ENCODE data around the gene SERP2. TPM values are rescaled to one million over a fixed set of nuclear protein-coding genes. Genes with fewer than 3 reads are reported as not detected.

SERP2 gene
- total RNA-seq, 4 donors from 2014 or later = 1.2 to 1.4 (median 1.3) TPM; not detected in 1

GRCh38 chr13:44417446-44417845, 43.8 kb downstream of the SERP2 start:
- DNase-seq (ENCODE audit: low spot score in 2 of 2) = no peak
- WGBS = 88% methylated on average over 8 of the region's 8 CpGs
- TF ChIP-seq POLR2AphosphoS5 (IDR thresholded peaks at IDR 0.05) (no peak), CTCF (IDR thresholded peaks at IDR 0.05) (no peak), POLR2A (IDR thresholded peaks at IDR 0.05) (no peak)

GRCh38 chr13:44417876-44418275, 44.3 kb downstream of the SERP2 start:
- Histone ChIP-seq H3K4me1 (no peaks in the 10 kb centered on the region), H3K27me3 (peaks cover 3% of the 10 kb centered on the region), H3K4me3 (no peak overlapping the region), H3K36me3 (no peaks in the 10 kb centered on the region), H3K9me3 (no peaks in the 10 kb centered on the region), H3K27ac (no peak overlapping the region)
- WGBS = 76% methylated on average over 7 of the region's 7 CpGs
- no peak for DNase-seq (ENCODE audit: low spot score in 2 of 2)
- TF ChIP-seq CTCF (IDR thresholded peaks at IDR 0.05) = no peak
- no peak for TF ChIP-seq POLR2AphosphoS5 (IDR thresholded peaks at IDR 0.05)
- no peak for TF ChIP-seq EP300 (IDR thresholded peaks at IDR 0.05)
- TF ChIP-seq POLR2A (IDR thresholded peaks at IDR 0.05) = no peak

More at GRCh38 chr13:44417446-44417845, 43.8 kb downstream of the SERP2 start:
- H3K4me3 ChIP-seq = no peak overlapping the region
- no peak overlapping the region for H3K27ac ChIP-seq
- H3K4me1 ChIP-seq = no peaks in the 10 kb centered on the region
- H3K36me3 ChIP-seq = no peaks in the 10 kb centered on the region
- no peaks in the 10 kb centered on the region for H3K9me3 ChIP-seq
- no peaks in the 10 kb centered on the region for H3K27me3 ChIP-seq

- WGBS = 75% methylated on average over 15 of the region's 15 CpGs
- DNase-seq (ENCODE audit: low spot score in 2 of 2) = no peak
Measured at GRCh38 chr13:44420376-44421220, 47.0 kb downstream of the SERP2 start.

GRCh38 chr13:44421853-44422525, 48.4 kb downstream of the SERP2 start:
- no peak overlapping the region for H3K4me3 ChIP-seq
- DNase-seq (ENCODE audit: low spot score in 2 of 2) = no peak
- H3K9me3 ChIP-seq = no peaks in the 10 kb centered on the region
- peaks cover 4% of the 10 kb centered on the region for H3K27me3 ChIP-seq
- H3K36me3 ChIP-seq = no peaks in the 10 kb centered on the region
- H3K27ac ChIP-seq = no peak overlapping the region
- TF ChIP-seq EP300 (IDR thresholded peaks at IDR 0.05) (no peak), POLR2A (IDR thresholded peaks at IDR 0.05) (no peak), CTCF (IDR thresholded peaks at IDR 0.05) (no peak), POLR2AphosphoS5 (IDR thresholded peaks at IDR 0.05) (no peak)
- H3K4me1 ChIP-seq = no peaks in the 10 kb centered on the region
- WGBS = 77% methylated on average over 2 of the region's 2 CpGs

More at GRCh38 chr13:44420376-44421220, 47.0 kb downstream of the SERP2 start:
- Histone ChIP-seq H3K27ac (no peak overlapping the region), H3K36me3 (no peaks in the 10 kb centered on the region), H3K4me1 (no peaks in the 10 kb centered on the region), H3K27me3 (peaks cover 4% of the 10 kb centered on the region), H3K4me3 (no peak overlapping the region), H3K9me3 (no peaks in the 10 kb centered on the region)
- TF ChIP-seq CTCF (IDR thresholded peaks at IDR 0.05) (no peak), POLR2AphosphoS5 (IDR thresholded peaks at IDR 0.05) (no peak), POLR2A (IDR thresholded peaks at IDR 0.05) (no peak), EP300 (IDR thresholded peaks at IDR 0.05) (no peak)
